Subcutaneous adipose tissue (tissue), 4 donors: ENCODE results near the gene C21orf58. TPM values are rescaled to one million over a fixed set of nuclear protein-coding genes. Genes with fewer than 3 reads are reported as not detected.

Source experiments
- total RNA-seq, 4 donors: library from RNA; depleted of rRNA; stranded (reverse); fragments of >200 nt; gene quantifications; one replicate each; pipeline ENCODE4 v1.1.0, GENCODE V29; 2016
- TF ChIP-seq, protein P1 (sequence below): fragments of 450-650 bp; IDR thresholded peaks from one replicate; pipeline ENCODE4 v1.5.1; 2016; ENCODE audit warnings: low read depth, mild to moderate bottlenecking, control low read depth, antibody characterized with exemption, moderate library complexity

Gene C21orf58
- total RNA-seq, 4 donors from 2014 or later, result 1.2 to 2.9 (median 1.5) TPM; not detected in 1

GRCh38 chr21:46329796-46330195 is 6.1 kb upstream of the C21orf58 start:
- TF ChIP-seq, protein P1, sequence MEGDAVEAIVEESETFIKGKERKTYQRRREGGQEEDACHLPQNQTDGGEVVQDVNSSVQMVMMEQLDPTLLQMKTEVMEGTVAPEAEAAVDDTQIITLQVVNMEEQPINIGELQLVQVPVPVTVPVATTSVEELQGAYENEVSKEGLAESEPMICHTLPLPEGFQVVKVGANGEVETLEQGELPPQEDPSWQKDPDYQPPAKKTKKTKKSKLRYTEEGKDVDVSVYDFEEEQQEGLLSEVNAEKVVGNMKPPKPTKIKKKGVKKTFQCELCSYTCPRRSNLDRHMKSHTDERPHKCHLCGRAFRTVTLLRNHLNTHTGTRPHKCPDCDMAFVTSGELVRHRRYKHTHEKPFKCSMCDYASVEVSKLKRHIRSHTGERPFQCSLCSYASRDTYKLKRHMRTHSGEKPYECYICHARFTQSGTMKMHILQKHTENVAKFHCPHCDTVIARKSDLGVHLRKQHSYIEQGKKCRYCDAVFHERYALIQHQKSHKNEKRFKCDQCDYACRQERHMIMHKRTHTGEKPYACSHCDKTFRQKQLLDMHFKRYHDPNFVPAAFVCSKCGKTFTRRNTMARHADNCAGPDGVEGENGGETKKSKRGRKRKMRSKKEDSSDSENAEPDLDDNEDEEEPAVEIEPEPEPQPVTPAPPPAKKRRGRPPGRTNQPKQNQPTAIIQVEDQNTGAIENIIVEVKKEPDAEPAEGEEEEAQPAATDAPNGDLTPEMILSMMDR, result no peak

- TF ChIP-seq, protein P1, result no peak
Measured at GRCh38 chr21:46328151-46328550, 4.5 kb upstream of the C21orf58 start.

DNA sequence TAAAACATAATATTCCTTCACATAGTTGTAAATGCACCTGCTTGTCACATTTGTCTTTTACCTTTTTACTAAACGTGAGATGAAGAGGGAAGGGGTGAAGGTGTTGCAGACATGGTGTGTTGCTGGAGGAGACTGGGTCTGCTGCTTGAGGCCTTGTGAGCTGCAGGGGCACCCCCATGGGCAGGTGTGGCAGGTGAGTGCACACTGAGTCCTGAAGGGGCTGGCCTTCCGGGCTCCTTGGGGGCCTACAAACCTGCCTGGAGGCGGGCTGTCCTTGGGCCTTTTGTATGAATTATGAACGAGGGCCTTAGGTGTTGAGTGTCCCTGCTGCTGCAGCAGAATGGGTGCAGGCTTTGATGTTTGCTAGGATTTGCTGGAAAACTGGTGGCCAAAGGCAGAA is 4.0 kb upstream of the C21orf58 start:
- TF ChIP-seq, protein P1, result no peak

- TF ChIP-seq, protein P1, result no peak
Measured at GRCh38 chr21:46326110-46326703, 2.5 kb upstream of the C21orf58 start.

DNA sequence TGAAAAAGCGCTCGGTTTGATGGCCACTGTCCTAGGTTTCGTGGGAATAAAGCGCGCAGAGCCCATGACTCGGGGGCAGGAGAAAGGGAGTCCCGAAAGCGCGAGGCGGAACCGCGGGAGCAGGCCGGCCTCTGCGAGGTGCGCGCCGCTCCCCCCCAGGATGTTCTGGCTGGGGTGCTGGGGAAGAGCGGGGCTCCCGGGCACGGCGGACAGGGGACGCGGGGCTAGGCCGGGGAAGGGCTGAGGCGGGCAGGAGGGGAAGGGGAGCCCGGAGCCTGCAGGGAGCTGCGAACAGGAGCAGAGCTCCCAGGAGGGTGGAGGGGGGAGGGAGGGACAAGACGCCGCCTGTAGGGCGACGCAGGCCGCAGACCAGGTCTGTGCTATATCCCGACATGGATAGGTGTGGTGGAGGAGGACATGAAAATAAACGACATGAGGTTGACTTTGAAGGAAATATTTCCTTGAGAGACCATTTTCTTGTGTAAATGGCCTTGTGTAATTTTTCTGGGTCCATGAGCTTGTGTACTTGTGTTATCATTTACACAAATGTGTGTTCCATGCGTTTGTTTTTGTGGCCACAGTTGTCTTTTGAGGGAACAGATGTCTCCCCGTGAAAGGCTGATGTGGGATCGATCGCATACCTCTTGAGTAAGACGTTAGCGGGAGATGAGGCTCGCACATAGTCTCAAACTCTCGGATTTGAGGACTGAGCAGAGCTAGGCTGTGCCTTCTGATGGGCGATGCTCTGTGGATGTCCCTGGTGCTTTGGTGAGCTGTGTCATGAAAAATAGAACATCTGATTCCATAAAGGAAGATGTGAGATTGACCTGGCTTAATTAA is 1.6 kb upstream of the C21orf58 start:
- TF ChIP-seq, protein P1, result no peak

GRCh38 chr21:46324390-46325072 is 861 bp upstream of the C21orf58 start:
- TF ChIP-seq, protein P1, result no peak

DNA sequence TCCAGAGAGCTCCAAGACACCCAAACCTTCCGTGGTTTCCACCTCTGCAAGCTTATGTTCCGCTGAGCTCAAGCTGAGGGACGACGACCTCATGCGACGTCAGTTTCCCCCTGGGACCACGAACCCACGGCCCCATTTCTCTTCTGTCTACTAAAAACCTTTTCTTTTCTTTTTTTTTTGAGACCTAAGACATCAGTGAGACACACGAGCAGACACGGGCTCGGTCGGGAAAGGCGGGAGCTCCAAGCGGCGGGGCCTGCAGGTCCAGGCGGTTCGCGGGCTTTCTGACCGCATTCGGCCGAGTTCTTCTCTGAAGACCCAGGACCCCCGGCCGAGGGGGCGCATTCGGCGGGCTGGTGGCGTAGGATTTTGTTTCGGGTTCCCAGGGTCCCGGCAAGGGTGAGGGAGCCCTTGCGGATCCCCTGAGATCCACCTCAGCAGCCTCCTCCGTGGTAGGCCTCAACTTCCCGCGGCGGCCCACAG is 402 bp downstream of the C21orf58 start:
- TF ChIP-seq, protein P1, result no peak
